Measurements from ENCODE around the gene KDM2B.

DNA sequence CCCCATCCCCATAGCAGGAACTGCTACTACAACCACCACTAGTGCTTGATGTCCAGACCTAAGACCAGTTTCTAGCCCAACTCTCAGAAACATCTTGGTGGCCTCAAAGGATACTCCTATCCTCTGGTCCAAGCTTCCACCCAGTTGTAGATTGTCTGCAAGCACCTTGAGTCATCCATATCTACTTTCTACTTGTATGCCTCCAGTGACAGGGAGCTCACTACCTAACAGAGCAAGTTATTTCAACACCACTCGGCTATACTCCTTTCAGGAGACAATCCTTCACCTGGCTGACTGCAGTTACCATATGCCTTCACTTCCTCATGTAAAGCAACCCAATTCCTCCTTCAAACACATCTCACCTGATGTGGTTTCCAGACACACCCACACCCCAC, 49.5 kb downstream of the KDM2B start:
- TF ChIP-seq, protein P1, sequence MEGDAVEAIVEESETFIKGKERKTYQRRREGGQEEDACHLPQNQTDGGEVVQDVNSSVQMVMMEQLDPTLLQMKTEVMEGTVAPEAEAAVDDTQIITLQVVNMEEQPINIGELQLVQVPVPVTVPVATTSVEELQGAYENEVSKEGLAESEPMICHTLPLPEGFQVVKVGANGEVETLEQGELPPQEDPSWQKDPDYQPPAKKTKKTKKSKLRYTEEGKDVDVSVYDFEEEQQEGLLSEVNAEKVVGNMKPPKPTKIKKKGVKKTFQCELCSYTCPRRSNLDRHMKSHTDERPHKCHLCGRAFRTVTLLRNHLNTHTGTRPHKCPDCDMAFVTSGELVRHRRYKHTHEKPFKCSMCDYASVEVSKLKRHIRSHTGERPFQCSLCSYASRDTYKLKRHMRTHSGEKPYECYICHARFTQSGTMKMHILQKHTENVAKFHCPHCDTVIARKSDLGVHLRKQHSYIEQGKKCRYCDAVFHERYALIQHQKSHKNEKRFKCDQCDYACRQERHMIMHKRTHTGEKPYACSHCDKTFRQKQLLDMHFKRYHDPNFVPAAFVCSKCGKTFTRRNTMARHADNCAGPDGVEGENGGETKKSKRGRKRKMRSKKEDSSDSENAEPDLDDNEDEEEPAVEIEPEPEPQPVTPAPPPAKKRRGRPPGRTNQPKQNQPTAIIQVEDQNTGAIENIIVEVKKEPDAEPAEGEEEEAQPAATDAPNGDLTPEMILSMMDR (IDR thresholded peaks at IDR 0.05), result no peak
- no peak for TF ChIP-seq POLR2A (IDR thresholded peaks at IDR 0.05)
